HepG2 (cell line): ENCODE measurements around the gene CCDC142. TPM values are rescaled to one million over a fixed set of nuclear protein-coding genes. Genes with fewer than 3 reads are reported as not detected.

Source experiments
- DNMT1 ChIP-seq: sonication (generic); formaldehyde crosslinking; IDR thresholded peaks from 2 replicates; pipeline ENCODE4 v1.5.1; 2020; ENCODE audit warnings: mild to moderate bottlenecking, missing genetic modification reagents
- FLYWCH1 ChIP-seq: sonication (generic); formaldehyde crosslinking; IDR thresholded peaks from 2 replicates; pipeline ENCODE4 v1.8.1; 2023; ENCODE audit warnings: mild to moderate bottlenecking, missing genetic modification reagents
- FUBP1 ChIP-seq: sonication (generic); formaldehyde crosslinking; IDR thresholded peaks from 2 replicates; pipeline ENCODE4 v1.5.1; 2020; ENCODE audit warnings: missing genetic modification reagents, mild to moderate bottlenecking, borderline replicate concordance
- IKZF5 ChIP-seq: IDR thresholded peaks from 2 replicates; pipeline ENCODE4 v1.6.1; 2018; ENCODE audit warnings: missing genetic modification reagents, mild to moderate bottlenecking, missing compliant biosample characterization
- IRX3 ChIP-seq: sonication (generic); formaldehyde crosslinking; IDR thresholded peaks from 2 replicates; pipeline ENCODE4 v1.8.1; 2023; ENCODE audit warnings: mild to moderate bottlenecking, low read depth, missing genetic modification reagents, borderline replicate concordance
- JDP2 ChIP-seq: sonication (generic); formaldehyde crosslinking; IDR thresholded peaks from 2 replicates; pipeline ENCODE4 v1.8.1; 2022; ENCODE audit warnings: missing genetic modification reagents, borderline replicate concordance
- NCOA1 ChIP-seq: sonication (generic); formaldehyde crosslinking; IDR thresholded peaks from 2 replicates; pipeline ENCODE4 v1.9.0; 2021; ENCODE audit warnings: missing genetic modification reagents
- NFIB ChIP-seq: sonication (generic); formaldehyde crosslinking; IDR thresholded peaks from 2 replicates; pipeline ENCODE4 v1.9.0; 2021; ENCODE audit warnings: missing genetic modification reagents, mild to moderate bottlenecking, borderline replicate concordance
- NFIC ChIP-seq: IDR thresholded peaks from 2 replicates; pipeline ENCODE4 v1.6.1; 2012; ENCODE audit warnings: mild to moderate bottlenecking, low read length, inconsistent platforms
- PHF8 ChIP-seq: sonication (generic); formaldehyde crosslinking; IDR thresholded peaks from 2 replicates; pipeline ENCODE4 v1.5.0; 2020; ENCODE audit warnings: missing genetic modification reagents
- POLR2G ChIP-seq: fragments of 200-400 bp; formaldehyde crosslinking; IDR thresholded peaks from 2 replicates; pipeline ENCODE4 v1.6.1; 2018; ENCODE audit warnings: mild to moderate bottlenecking, low read depth, low read length, moderate library complexity
- ZNF44 ChIP-seq: sonication (generic); formaldehyde crosslinking; IDR thresholded peaks from 2 replicates; pipeline ENCODE4 v1.5.1; 2020; ENCODE audit warnings: mild to moderate bottlenecking, missing genetic modification reagents
- ZNF563 ChIP-seq: sonication (generic); formaldehyde crosslinking; IDR thresholded peaks from 2 replicates; pipeline ENCODE4 v1.8.0; 2022; ENCODE audit warnings: mild to moderate bottlenecking, moderate library complexity, missing genetic modification reagents
- ZNF747 ChIP-seq: sonication (generic); formaldehyde crosslinking; IDR thresholded peaks from 2 replicates; pipeline ENCODE4 v1.8.1; 2023; ENCODE audit warnings: missing genetic modification reagents, mild to moderate bottlenecking, borderline replicate concordance
- ZNF839 ChIP-seq: sonication (generic); formaldehyde crosslinking; IDR thresholded peaks from 2 replicates; pipeline ENCODE4 v1.4.0; 2020; ENCODE audit warnings: missing genetic modification reagents, mild to moderate bottlenecking, borderline replicate concordance
- ZSCAN5A ChIP-seq: sonication (generic); formaldehyde crosslinking; IDR thresholded peaks from 2 replicates; pipeline ENCODE4 v1.8.0; 2022; ENCODE audit warnings: mild to moderate bottlenecking, missing genetic modification reagents, borderline replicate concordance
- polyA plus RNA-seq, 8 experiments: library from polyadenylated mRNA; depleted of rRNA in 3 of 8; stranded (reverse) in 7 of 8; unstranded in 1 of 8; fragments of >200 nt; fragmentation: Illumina TruSeq in 4 of 8; extraction: Trizol in 4 of 8; gene quantifications; 2 replicates each; pipeline versions ENCODE4 v1.2.1 to v1.2.3, GENCODE V29; 2011 to 2016; ENCODE audit warnings: low read depth in 4 of 8, missing spikeins in 1 of 8, mixed read lengths in 1 of 8; ENCODE audit not compliant: insufficient read depth in 1 of 8
- total RNA-seq, 5 experiments: library from RNA; depleted of rRNA; stranded (reverse); fragments of >200 nt; fragmentation: Illumina TruSeq; extraction: Trizol; gene quantifications; 2 replicates each; pipeline ENCODE4 v1.2.3, GENCODE V29; 2016; ENCODE audit warnings: low read depth in 1 of 5
- TF ChIP-seq, protein P1 (sequence below): sonication (generic); formaldehyde crosslinking; conservative IDR thresholded peaks from 2 replicates; pipeline ENCODE4 v1.4.0; 2020; ENCODE audit warnings: missing genetic modification reagents
- TF ChIP-seq, protein P2 (sequence below): sonication (generic); formaldehyde crosslinking; IDR thresholded peaks from 2 replicates; pipeline ENCODE4 v1.4.0; 2020; ENCODE audit warnings: mild to moderate bottlenecking, low read depth, missing genetic modification reagents
- TF ChIP-seq, protein P3 (sequence below): sonication (generic); formaldehyde crosslinking; IDR thresholded peaks from 2 replicates; pipeline ENCODE4 v1.5.0; 2020; ENCODE audit warnings: missing genetic modification reagents

Gene CCDC142
- total and polyA plus RNA-seq, 2 of the 13 experiments (the other 11 are each of a cell fraction or from before 2014, with no cell fraction given): 14.7 to 30.4 TPM

GRCh38 chr2:74424139-74424992 is 58.4 kb downstream of the CCDC142 start (continued):
- TF ChIP-seq ZNF839 (no peak), ZNF747 (CRISPR knock-in tag) (no peak), NFIB (CRISPR knock-in tag) (no peak), JDP2 (no peak), ZSCAN5A (no peak), PHF8 (0 out of 2 replicates have a peak, but pooled peaks have one; percentile 5), IRX3 (CRISPR knock-in tag) (peak; percentile 19; the same call in 1 of the 2 replicates), FLYWCH1 (CRISPR knock-in tag) (0 out of 2 replicates have a peak, but pooled peaks have one; percentile 60), IKZF5 (CRISPR knock-in tag) (no peak; the same call in 1 of the 2 replicates), ZNF44 (CRISPR knock-in tag) (no peak), NFIC (peak; percentile 25; the same call in 1 of the 2 replicates), FUBP1 (CRISPR knock-in tag) (peak; percentile 93; the same call in 1 of the 2 replicates), NCOA1 (CRISPR knock-in tag) (no peak), ZNF563 (CRISPR knock-in tag) (0 out of 2 replicates have a peak, but pooled peaks have one; percentile 32), POLR2G (peak; percentile 80), DNMT1 (no peak)
- TF ChIP-seq, protein P1, sequence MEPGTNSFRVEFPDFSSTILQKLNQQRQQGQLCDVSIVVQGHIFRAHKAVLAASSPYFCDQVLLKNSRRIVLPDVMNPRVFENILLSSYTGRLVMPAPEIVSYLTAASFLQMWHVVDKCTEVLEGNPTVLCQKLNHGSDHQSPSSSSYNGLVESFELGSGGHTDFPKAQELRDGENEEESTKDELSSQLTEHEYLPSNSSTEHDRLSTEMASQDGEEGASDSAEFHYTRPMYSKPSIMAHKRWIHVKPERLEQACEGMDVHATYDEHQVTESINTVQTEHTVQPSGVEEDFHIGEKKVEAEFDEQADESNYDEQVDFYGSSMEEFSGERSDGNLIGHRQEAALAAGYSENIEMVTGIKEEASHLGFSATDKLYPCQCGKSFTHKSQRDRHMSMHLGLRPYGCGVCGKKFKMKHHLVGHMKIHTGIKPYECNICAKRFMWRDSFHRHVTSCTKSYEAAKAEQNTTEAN (CRISPR knock-in tag): 0 out of 2 replicates have a peak, but pooled peaks have one; percentile 12
- TF ChIP-seq, protein P2, sequence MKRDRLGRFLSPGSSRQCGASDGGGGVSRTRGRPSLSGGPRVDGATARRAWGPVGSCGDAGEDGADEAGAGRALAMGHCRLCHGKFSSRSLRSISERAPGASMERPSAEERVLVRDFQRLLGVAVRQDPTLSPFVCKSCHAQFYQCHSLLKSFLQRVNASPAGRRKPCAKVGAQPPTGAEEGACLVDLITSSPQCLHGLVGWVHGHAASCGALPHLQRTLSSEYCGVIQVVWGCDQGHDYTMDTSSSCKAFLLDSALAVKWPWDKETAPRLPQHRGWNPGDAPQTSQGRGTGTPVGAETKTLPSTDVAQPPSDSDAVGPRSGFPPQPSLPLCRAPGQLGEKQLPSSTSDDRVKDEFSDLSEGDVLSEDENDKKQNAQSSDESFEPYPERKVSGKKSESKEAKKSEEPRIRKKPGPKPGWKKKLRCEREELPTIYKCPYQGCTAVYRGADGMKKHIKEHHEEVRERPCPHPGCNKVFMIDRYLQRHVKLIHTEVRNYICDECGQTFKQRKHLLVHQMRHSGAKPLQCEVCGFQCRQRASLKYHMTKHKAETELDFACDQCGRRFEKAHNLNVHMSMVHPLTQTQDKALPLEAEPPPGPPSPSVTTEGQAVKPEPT: no peak; the same call in 1 of the 2 replicates
- TF ChIP-seq, protein P3, sequence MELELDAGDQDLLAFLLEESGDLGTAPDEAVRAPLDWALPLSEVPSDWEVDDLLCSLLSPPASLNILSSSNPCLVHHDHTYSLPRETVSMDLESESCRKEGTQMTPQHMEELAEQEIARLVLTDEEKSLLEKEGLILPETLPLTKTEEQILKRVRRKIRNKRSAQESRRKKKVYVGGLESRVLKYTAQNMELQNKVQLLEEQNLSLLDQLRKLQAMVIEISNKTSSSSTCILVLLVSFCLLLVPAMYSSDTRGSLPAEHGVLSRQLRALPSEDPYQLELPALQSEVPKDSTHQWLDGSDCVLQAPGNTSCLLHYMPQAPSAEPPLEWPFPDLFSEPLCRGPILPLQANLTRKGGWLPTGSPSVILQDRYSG (CRISPR knock-in tag): no peak
